HepG2 (cell line): ENCODE measurements around the gene GCG. TPM values are rescaled to one million over a fixed set of nuclear protein-coding genes. Genes with fewer than 3 reads are reported as not detected.

Experiments
- BCL3 ChIP-seq: sonication (generic); formaldehyde crosslinking; IDR thresholded peaks from 2 replicates; pipeline ENCODE4 v1.5.1; 2020; ENCODE audit warnings: mild to moderate bottlenecking, missing genetic modification reagents, moderate library complexity
- CENPBD1 ChIP-seq: sonication (generic); formaldehyde crosslinking; IDR thresholded peaks from 2 replicates; pipeline ENCODE4 v1.8.0; 2022; ENCODE audit warnings: missing genetic modification reagents, low read depth, mild to moderate bottlenecking, borderline replicate concordance
- ERF ChIP-seq: IDR thresholded peaks from 2 replicates; pipeline ENCODE4 v1.6.1; 2018; ENCODE audit warnings: missing biosample characterization, missing genetic modification reagents
- ESRRA ChIP-seq: sonication (generic); formaldehyde crosslinking; IDR thresholded peaks from 2 replicates; pipeline ENCODE4 v1.5.1; 2020; ENCODE audit warnings: mild to moderate bottlenecking, low read depth, missing genetic modification reagents
- GABPA ChIP-seq, 2 experiments: IDR thresholded peaks; 2 replicates each; pipeline ENCODE4 v1.6.1; 2011 to 2016; ENCODE audit warnings: low read depth in 2 of 2, low read length in 1 of 2, missing biosample characterization in 1 of 2, missing genetic modification characterization in 1 of 2
- HDAC2 ChIP-seq: sonication (generic); formaldehyde crosslinking; IDR thresholded peaks from 2 replicates; pipeline ENCODE4 v1.4.0; 2020; ENCODE audit warnings: missing genetic modification reagents
- HHEX ChIP-seq: IDR thresholded peaks from 2 replicates; pipeline ENCODE4 v1.6.1; 2016; ENCODE audit warnings: control low read depth
- PRDM15 ChIP-seq: sonication (generic); formaldehyde crosslinking; IDR thresholded peaks from 2 replicates; pipeline ENCODE4 v1.4.0; 2020; ENCODE audit warnings: missing genetic modification reagents
- RFXANK ChIP-seq: IDR thresholded peaks from 2 replicates; pipeline ENCODE4 v1.6.1; 2016
- RXRB ChIP-seq: IDR thresholded peaks from 2 replicates; pipeline ENCODE4 v1.6.1; 2016; ENCODE audit warnings: borderline replicate concordance, missing genetic modification reagents, missing compliant biosample characterization
- SOX5 ChIP-seq: IDR thresholded peaks from 2 replicates; pipeline ENCODE4 v1.6.1; 2016; ENCODE audit warnings: borderline replicate concordance
- ZNF138 ChIP-seq: sonication (generic); formaldehyde crosslinking; IDR thresholded peaks from 2 replicates; pipeline ENCODE4 v1.5.0; 2020; ENCODE audit warnings: mild to moderate bottlenecking, low read depth, missing genetic modification reagents
- ZNF331 ChIP-seq: sonication (generic); formaldehyde crosslinking; IDR thresholded peaks from 2 replicates; pipeline ENCODE4 v1.4.0; 2020; ENCODE audit warnings: missing genetic modification reagents
- ZNF646 ChIP-seq: sonication (generic); formaldehyde crosslinking; IDR thresholded peaks from 2 replicates; pipeline ENCODE4 v1.9.0; 2021; ENCODE audit warnings: mild to moderate bottlenecking, missing genetic modification reagents
- ZNF704 ChIP-seq: sonication (generic); formaldehyde crosslinking; IDR thresholded peaks from 2 replicates; pipeline ENCODE4 v1.8.1; 2023; ENCODE audit warnings: mild to moderate bottlenecking, inconsistent platforms, moderate library complexity, missing genetic modification reagents, borderline replicate concordance
- polyA plus RNA-seq, 8 experiments: library from polyadenylated mRNA; depleted of rRNA in 3 of 8; stranded (reverse) in 7 of 8; unstranded in 1 of 8; fragments of >200 nt; fragmentation: Illumina TruSeq in 4 of 8; extraction: Trizol in 4 of 8; gene quantifications; 2 replicates each; pipeline versions ENCODE4 v1.2.1 to v1.2.3, GENCODE V29; 2011 to 2016; ENCODE audit warnings: low read depth in 4 of 8, missing spikeins in 1 of 8, mixed read lengths in 1 of 8; ENCODE audit not compliant: insufficient read depth in 1 of 8
- total RNA-seq, 5 experiments: library from RNA; depleted of rRNA; stranded (reverse); fragments of >200 nt; fragmentation: Illumina TruSeq; extraction: Trizol; gene quantifications; 2 replicates each; pipeline ENCODE4 v1.2.3, GENCODE V29; 2016; ENCODE audit warnings: low read depth in 1 of 5

The GCG gene
- total and polyA plus RNA-seq, 2 of the 13 experiments (the other 11 are each of a cell fraction or from before 2014, with no cell fraction given), result not detected

GRCh38 chr2:162111958-162112850 lies 39.8 kb downstream of the GCG start (continued):
- peak; percentile 93 for TF ChIP-seq ZNF646 (CRISPR knock-in tag)
- TF ChIP-seq RXRB, result peak; percentile 71; the same call in 1 of the 2 replicates
- peak; percentile 82; the same call in 1 of the 2 replicates for TF ChIP-seq HDAC2
- TF ChIP-seq ZNF331 (CRISPR knock-in tag), result peak; percentile 40; the same call in 1 of the 2 replicates
- no peak for TF ChIP-seq ZNF138 (CRISPR knock-in tag)
- TF ChIP-seq ZNF704 (CRISPR knock-in tag), result no peak
- no peak for TF ChIP-seq CENPBD1 (CRISPR knock-in tag)
- TF ChIP-seq BCL3 (CRISPR knock-in tag), result 0 out of 2 replicates have a peak, but pooled peaks have one; percentile 37
- no peak for TF ChIP-seq GABPA (IDR thresholded peaks at IDR 0.05; ENCODE audit: low read depth, low read length)
- TF ChIP-seq GABPA (CRISPR knock-in tag; IDR thresholded peaks at IDR 0.05; ENCODE audit: low read depth), result 0 out of 2 replicates have a peak, but pooled peaks have one; percentile 14
- peak; percentile 34; the same call in 1 of the 2 replicates for TF ChIP-seq HHEX (CRISPR knock-in tag)
- TF ChIP-seq ESRRA (CRISPR knock-in tag), result no peak
- TF ChIP-seq SOX5 (CRISPR knock-in tag), result peak; percentile 82
- peak; percentile 52; the same call in 1 of the 2 replicates for TF ChIP-seq ERF
- no peak for TF ChIP-seq PRDM15
- no peak for TF ChIP-seq RFXANK
